GM18867 (cell line): ENCODE results near the gene DCUN1D2.

ENCODE experiments used
- ATAC-seq: cut with Tn5 transposase; IDR thresholded peaks from one replicate; pipeline ENCODE4 v1.9.1; 2021; ENCODE audit warnings: mild to moderate bottlenecking, moderate library complexity; ENCODE audit not compliant: unreplicated experiment

Gene DCUN1D2

GRCh38 chr13:113428469-113428865, 62.0 kb downstream of the DCUN1D2 start:
- ATAC-seq = no peak

DNA sequence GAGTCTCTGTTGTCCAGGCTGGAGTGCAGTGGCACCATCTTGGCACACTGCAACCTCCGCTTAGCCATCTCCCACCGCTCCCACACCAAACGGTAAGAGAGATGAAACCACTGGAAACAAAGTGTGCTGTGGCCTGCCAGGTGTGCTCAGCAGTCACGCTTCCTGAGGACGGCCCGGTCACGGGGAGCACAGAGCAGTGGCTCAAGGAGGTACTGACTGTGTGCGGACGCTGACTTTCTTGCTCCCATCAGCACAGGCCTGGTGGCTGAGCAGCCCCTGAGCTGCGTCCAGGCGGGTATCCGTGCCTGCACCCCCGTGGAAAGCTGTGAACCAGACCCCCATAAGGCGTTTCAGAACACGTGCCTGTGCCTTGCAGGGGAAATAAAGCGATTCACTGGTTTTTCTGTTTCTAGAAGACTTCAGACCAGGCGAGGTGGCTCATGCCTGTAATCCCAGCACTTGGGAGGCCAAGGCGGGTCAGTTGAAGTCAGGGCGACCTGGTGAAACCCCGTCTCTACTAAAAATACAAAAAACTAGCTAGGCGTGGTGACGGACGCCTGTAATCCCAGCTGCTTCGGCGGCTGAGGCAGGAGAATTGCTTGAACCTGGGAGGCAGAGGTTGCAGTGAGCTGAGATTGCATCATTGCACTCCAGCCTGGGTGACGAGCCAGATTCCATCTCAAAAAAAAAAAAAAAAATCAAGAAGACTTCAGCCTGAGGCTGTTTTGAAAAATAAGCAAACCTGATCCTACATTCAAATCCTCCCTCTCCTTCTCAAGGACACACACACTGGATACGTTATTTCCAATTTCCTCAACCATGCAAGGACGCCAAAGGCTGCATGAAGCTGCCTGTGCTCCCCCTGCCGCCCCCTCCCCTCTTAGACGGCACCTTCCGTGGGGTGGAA, 62.7 kb downstream of the DCUN1D2 start:
- no peak for ATAC-seq

GRCh38 chr13:113426591-113426986, 63.9 kb downstream of the DCUN1D2 start:
- no peak for ATAC-seq

DNA sequence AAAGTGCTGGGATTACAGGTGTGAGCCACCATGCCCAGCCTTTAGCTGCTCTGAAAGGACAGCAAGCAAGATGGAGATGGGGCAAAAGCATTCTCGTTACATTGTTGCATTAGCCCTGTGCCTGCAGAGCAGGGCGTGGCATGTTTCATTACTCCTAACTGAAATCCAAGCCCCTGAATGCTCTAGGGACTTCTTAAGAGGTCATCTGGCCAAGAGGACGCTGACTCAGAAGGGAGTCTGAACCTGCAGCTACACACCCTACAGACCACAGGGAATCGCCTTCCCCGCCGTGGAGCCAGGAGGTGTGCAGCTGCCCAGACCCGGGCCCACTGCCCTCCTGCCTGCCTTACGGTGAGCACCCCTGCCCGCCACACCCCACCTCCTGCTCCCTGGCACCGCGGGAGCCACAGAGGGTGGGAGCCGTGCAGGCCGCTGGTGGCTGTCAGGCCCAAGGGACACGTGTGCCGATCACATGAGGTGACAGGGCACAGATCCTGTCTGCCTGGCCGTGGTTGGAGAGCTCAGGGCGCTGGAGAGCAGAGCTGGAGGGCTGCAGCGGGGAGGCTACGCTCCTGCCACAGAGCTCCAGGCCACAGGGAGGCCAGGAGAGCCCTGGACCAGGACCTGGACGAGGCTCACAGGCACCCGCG, 64.4 kb downstream of the DCUN1D2 start:
- no peak for ATAC-seq

- ATAC-seq = no peak
Observed at GRCh38 chr13:113423520-113424163, 66.9 kb downstream of the DCUN1D2 start.

DNA sequence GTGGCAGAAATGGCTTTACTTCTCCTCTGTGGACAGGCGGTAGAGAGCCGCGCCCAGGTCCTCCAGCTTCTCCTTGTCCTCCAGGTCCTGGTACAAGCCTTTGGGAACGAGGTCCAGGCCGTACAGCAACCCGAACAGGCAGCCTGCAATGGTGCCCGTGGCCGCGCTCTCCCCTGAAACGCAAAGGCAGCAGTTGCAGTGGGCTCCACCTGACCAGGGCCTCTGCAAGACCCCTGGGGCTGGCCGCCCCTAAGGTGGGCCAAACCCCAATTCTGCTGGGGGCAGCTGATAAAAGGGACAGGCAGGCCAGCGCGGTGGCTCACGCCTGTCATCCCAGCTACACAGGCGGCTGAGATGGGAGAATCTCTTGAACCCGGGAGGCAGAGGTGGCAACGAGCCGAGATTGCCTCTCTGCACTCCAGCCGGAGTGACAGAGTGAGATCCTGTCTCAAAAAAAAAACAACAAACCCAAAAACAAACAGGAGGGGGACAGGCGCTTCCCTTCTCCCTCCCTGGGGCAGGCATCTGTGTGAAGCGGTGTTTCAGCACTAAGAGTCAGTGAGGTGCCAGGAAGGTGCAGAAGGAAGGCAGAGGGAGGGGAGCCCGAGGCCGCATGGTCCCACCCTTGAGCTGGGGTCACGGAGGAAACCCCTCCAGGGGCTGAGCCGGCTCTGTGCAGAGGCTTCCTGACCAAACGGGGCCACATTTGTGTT, 67.5 kb downstream of the DCUN1D2 start:
- no peak for ATAC-seq

DNA sequence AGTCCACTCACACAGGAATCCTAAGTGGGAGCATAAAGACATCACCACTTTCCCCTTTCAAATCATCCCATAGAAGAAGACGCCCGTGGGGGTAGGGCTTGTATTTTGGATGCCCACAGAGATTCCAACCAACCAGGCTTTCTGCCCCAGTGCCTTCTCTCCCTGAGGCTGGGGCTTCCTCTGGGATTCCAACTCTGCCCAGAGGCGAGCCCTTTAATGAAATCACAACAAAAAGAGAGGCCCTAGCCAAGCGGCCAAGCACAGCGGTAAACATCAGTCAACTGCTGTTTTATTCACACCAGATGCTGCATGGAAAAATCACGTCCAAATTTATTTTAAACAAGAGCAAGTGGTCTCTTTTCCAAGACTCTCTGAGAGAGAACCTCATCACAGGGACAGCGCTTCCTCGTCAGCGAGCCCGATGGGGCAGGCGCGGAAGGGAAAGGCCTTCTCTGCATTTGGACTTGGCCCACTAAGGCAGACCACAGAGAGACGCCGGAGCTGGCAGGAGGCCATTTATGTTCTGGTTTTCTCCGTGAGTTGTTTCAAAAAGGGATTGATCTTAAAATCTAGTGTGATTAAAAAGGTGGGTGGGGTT, 68.7 kb downstream of the DCUN1D2 start:
- no peak for ATAC-seq

GRCh38 chr13:113420833-113421600, 69.5 kb downstream of the DCUN1D2 start:
- ATAC-seq = no peak

DNA sequence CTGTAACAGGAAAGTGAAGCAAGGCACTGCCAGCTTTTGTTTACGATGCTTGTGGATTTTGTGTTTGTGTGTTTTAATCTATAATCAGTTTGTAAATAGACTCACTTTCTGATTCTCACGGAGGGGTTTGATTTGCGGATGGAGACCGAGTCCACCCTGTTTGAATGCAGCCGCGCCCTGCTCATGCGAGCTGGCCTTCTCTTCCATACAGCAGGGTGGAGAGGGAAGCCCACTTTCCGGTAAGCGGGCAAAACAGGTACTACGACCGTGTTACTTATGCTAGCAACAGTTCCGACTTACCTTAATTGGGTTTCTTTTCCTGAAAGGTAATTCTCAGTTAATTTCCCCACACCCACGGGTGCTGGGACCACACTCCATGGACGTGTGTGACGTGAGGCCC, 70.3 kb downstream of the DCUN1D2 start:
- ATAC-seq = no peak

- ATAC-seq = no peak
Observed at GRCh38 chr13:113419531-113420193, 70.8 kb downstream of the DCUN1D2 start.

DNA sequence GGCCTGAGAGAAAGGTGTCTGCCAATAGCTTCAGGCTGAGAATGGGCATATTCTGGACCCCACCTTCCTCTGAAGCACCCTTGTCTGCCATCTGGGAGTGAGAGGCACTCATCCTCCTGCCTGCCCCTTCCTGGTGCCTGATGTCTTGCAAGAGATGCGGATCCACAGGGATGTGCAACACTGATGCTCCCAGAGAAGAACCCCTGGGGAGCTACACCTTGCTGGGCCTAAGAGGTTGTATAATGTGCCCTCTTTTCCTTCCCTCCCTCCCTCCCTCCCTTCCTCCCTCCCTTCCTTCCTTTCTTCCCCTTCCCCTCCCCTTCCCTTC, 71.8 kb downstream of the DCUN1D2 start:
- no peak for ATAC-seq

- no peak for ATAC-seq
Observed at GRCh38 chr13:113417836-113418721, 72.4 kb downstream of the DCUN1D2 start.

- ATAC-seq = no peak
Observed at GRCh38 chr13:113417008-113417751, 73.3 kb downstream of the DCUN1D2 start.

DNA sequence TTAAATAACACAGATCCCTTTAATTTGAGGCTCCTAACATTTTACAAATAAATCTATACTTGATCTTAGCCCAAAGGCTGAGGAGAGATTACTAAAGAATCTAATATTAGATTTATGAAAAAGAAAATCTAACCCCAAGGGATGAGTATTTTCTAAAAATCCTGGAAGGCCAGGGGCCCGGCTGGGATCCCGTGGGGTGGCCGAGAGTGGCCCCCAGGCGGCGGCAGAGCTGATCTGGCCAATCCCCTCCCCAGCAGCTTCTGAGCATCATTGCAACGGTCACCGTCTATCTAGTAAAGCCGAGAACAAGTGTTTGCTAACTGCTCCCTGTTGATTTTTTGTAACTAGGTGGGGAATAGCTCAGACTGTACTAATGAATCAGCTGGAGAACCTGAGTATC, 74.7 kb downstream of the DCUN1D2 start:
- no peak for ATAC-seq

GRCh38 chr13:113415032-113415431, 75.5 kb downstream of the DCUN1D2 start:
- no peak for ATAC-seq

DNA sequence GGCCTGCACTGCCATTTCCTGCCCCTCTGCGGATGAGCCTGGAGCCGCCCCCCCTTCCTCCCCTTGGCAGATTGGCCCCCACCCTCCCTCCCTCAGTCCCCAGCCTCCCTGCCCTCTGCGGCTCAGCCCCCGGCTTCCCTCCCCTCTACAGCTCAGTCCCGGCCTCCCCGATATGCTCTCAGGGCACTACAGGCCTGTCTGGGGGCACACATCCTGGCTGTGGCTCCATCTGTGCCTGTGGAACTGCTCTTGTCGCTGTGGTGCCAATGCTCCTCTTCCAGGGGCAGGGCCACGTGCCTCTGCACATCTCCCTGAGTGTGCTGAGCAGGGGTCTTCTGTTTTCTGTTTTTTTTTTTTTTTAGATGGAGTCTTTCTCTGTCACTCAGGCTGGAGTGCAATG, 76.2 kb downstream of the DCUN1D2 start:
- ATAC-seq = no peak

DNA sequence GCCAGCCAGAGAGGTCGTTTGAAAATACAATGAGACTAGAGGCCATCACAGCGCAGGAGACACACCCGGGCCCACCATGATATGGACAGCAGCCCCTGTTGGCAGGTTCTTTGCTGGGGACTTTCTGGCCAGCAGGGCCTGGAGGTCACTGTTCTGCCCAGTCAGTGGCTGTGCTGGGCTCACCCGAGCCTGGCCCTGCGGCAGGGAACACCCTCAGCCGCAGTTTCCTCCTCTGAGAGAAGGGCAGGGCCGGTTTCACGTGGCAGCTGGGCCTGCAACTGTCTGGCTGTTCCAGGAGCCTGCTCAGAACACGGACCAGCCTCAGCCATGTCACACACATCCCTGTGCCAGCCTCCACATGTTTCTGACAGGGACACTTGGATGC, 76.6 kb downstream of the DCUN1D2 start:
- ATAC-seq = no peak
